ENCODE results near the gene MYH10.

DNA sequence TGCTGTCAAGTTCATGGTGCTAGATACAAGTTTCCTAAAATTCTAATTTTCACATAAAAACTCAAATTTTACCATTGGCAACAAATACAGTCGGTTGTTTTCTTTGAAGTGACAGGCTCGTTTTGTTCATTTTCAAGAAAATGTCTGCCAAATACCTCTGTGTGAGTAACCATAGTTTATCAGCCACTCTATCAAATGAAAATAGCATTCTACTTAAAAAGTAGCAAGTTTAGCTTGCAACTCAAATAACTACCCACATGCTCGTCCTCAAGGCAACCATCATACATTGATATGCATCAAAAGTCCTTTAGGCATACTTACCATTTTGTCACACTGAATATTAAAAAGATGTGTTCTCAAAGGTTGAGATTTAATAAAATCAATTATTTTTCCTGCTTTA lies 11.7 kb downstream of the MYH10 start:
- TF ChIP-seq, protein P1, sequence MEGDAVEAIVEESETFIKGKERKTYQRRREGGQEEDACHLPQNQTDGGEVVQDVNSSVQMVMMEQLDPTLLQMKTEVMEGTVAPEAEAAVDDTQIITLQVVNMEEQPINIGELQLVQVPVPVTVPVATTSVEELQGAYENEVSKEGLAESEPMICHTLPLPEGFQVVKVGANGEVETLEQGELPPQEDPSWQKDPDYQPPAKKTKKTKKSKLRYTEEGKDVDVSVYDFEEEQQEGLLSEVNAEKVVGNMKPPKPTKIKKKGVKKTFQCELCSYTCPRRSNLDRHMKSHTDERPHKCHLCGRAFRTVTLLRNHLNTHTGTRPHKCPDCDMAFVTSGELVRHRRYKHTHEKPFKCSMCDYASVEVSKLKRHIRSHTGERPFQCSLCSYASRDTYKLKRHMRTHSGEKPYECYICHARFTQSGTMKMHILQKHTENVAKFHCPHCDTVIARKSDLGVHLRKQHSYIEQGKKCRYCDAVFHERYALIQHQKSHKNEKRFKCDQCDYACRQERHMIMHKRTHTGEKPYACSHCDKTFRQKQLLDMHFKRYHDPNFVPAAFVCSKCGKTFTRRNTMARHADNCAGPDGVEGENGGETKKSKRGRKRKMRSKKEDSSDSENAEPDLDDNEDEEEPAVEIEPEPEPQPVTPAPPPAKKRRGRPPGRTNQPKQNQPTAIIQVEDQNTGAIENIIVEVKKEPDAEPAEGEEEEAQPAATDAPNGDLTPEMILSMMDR (IDR thresholded peaks at IDR 0.05; ENCODE audit: low read length): no peak
- TF ChIP-seq EZH2 (optimal IDR thresholded peaks at IDR 0.05; ENCODE audit: low read depth, low read length) (no peak), EZH2phosphoT487 (IDR thresholded peaks at IDR 0.05; ENCODE audit: low read length) (no peak)

Measured in MM.1S (cell line).